ENCODE results near the gene KRTAP5-2. TPM values are rescaled to one million over a fixed set of nuclear protein-coding genes. Genes with fewer than 3 reads are reported as not detected.

The KRTAP5-2 gene
- total RNA-seq, 1 experiment from 2014 or later = not detected

DNA sequence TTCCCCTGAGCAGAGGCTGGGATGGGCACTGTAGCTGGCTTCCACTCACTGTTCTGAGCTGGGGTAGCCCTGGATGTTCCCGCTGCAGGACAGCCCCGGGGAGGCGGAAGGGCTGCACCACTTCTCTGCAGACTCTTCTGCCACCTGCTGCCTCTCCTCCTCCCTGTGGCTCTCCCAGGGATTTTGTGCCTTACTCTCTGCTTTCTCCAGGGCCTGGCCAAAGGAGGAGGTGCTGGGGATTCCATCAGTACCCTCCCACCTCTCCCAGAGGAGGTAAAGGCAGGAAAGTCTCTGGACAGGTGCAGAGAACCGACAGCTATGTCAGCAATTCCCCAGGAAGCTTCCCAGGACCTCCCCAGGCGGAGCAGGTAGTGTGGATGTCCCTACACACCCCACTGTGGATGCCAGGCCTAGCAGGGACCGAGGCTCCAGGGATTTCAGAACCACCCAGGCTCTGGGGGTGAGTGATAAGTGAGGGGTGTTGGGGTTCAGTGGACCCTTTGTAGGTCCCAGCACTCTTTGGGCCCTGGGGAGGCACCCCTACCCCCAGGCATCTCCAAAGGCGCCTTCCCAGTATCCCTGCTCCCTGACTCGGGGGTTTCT lies 37.3 kb downstream of the KRTAP5-2 start:
- TF ChIP-seq, protein P1, sequence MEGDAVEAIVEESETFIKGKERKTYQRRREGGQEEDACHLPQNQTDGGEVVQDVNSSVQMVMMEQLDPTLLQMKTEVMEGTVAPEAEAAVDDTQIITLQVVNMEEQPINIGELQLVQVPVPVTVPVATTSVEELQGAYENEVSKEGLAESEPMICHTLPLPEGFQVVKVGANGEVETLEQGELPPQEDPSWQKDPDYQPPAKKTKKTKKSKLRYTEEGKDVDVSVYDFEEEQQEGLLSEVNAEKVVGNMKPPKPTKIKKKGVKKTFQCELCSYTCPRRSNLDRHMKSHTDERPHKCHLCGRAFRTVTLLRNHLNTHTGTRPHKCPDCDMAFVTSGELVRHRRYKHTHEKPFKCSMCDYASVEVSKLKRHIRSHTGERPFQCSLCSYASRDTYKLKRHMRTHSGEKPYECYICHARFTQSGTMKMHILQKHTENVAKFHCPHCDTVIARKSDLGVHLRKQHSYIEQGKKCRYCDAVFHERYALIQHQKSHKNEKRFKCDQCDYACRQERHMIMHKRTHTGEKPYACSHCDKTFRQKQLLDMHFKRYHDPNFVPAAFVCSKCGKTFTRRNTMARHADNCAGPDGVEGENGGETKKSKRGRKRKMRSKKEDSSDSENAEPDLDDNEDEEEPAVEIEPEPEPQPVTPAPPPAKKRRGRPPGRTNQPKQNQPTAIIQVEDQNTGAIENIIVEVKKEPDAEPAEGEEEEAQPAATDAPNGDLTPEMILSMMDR (conservative IDR thresholded peaks at IDR 0.05) = no peak
- no peak for TF ChIP-seq EZH2 (IDR thresholded peaks at IDR 0.05; ENCODE audit: low read depth)
- no peak overlapping the region for H3K27ac ChIP-seq
- H2AFZ ChIP-seq = no peak overlapping the region
- H3K79me2 ChIP-seq (ENCODE audit: low read depth) = no peaks in the 10 kb centered on the region
- H3K27me3 ChIP-seq (ENCODE audit: insufficient read depth, low read depth) = no peaks in the 10 kb centered on the region
- no peak overlapping the region for H3K4me3 ChIP-seq
- H3K4me2 ChIP-seq = no peak overlapping the region
- ChIA-PET POLR2A (ENCODE audit: unreplicated experiment) (no interaction called here), CTCF (interaction anchor here (1.0 kb wide), 1 partner anchor 14 kb away, joined by 4 read pairs; no protein-coding TSS in a partner anchor)
- BruUV-seq (replicated peaks) = no TSS peak
- peaks cover 22% of the 10 kb centered on the region for H3K4me1 ChIP-seq (replicated peaks; ENCODE audit: insufficient read depth)
- no peak for DNase-seq
- no peaks in the 10 kb centered on the region for H4K20me1 ChIP-seq (ENCODE audit: insufficient read depth)
- intact Hi-C loops (cut with micrococcal nuclease; ENCODE audit: unreplicated experiment) = no loop called here
- no peaks in the 10 kb centered on the region for H3K9me2 ChIP-seq (ENCODE audit: insufficient read depth)
- H3K36me3 ChIP-seq (ENCODE audit: low read depth) = no peaks in the 10 kb centered on the region
- no peaks in the 10 kb centered on the region; the same call in 1 of the 2 replicates for H3F3A ChIP-seq (ENCODE audit: insufficient read depth, low read depth)
- H3K9me3 ChIP-seq (ENCODE audit: insufficient read depth, low read depth) = no peaks in the 10 kb centered on the region

DNA sequence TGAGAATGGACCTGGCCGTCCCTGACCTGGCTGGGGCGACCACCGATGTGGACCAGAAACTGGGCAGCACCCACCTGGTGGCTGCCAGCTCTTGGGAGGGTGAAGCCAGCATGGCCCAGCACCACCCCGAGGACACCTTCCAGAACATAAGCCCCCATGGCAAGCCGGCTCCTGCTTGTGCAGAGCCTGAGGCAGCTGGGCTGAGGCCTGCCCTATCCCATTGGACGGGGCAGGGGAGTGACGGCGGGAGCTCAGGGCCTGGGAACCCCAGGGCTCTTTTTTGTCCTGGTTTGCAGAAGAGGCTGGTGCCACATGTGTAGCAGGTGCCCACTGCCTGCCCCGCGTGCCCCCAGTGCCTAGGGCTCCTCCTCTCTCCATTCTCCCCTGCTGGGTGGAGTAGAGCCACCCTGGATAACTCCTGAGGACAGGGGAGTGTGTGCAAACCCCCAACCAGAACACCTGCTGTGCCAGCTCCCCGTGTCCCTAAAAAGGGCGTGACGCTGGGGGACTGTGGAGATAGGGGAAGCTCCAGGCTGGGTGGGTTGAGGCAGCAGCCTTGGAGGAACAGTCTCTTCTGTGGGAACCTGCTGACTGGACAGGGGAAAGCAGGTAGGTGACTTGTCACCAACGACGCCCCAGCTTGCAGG lies 38.0 kb downstream of the KRTAP5-2 start:
- H2AFZ ChIP-seq = no peak overlapping the region
- H3F3A ChIP-seq (ENCODE audit: insufficient read depth, low read depth) = no peaks in the 10 kb centered on the region; the same call in 1 of the 2 replicates
- ChIA-PET POLR2A (ENCODE audit: unreplicated experiment) (interaction anchor here (0.5 kb wide), 1 partner anchor 212 kb away, joined by 47 read pairs; no protein-coding TSS in a partner anchor), CTCF (interaction anchor here (0.5 to 1.0 kb wide), 2 partner anchors 15 to 273 kb away, joined by 3 to 4 read pairs; no protein-coding TSS in a partner anchor)
- H3K9me3 ChIP-seq (ENCODE audit: insufficient read depth, low read depth) = no peaks in the 10 kb centered on the region
- no peaks in the 10 kb centered on the region for H3K79me2 ChIP-seq (ENCODE audit: low read depth)
- DNase-seq = no peak
- no peak for TF ChIP-seq EZH2 (IDR thresholded peaks at IDR 0.05; ENCODE audit: low read depth)
- TF ChIP-seq, protein P1 (conservative IDR thresholded peaks at IDR 0.05) = no peak
- no peaks in the 10 kb centered on the region for H4K20me1 ChIP-seq (ENCODE audit: insufficient read depth)
- no peaks in the 10 kb centered on the region for H3K27me3 ChIP-seq (ENCODE audit: insufficient read depth, low read depth)
- no peak overlapping the region for H3K27ac ChIP-seq
- no peak overlapping the region for H3K4me2 ChIP-seq
- H3K4me3 ChIP-seq = no peak overlapping the region
- no peaks in the 10 kb centered on the region for H3K9me2 ChIP-seq (ENCODE audit: insufficient read depth)
- H3K36me3 ChIP-seq (ENCODE audit: low read depth) = no peaks in the 10 kb centered on the region
- H3K4me1 ChIP-seq (replicated peaks; ENCODE audit: insufficient read depth) = peaks cover 22% of the 10 kb centered on the region
- intact Hi-C loops (cut with micrococcal nuclease; ENCODE audit: unreplicated experiment) = no loop called here
- BruUV-seq (replicated peaks) = TSS peak; percentile 43

DNA sequence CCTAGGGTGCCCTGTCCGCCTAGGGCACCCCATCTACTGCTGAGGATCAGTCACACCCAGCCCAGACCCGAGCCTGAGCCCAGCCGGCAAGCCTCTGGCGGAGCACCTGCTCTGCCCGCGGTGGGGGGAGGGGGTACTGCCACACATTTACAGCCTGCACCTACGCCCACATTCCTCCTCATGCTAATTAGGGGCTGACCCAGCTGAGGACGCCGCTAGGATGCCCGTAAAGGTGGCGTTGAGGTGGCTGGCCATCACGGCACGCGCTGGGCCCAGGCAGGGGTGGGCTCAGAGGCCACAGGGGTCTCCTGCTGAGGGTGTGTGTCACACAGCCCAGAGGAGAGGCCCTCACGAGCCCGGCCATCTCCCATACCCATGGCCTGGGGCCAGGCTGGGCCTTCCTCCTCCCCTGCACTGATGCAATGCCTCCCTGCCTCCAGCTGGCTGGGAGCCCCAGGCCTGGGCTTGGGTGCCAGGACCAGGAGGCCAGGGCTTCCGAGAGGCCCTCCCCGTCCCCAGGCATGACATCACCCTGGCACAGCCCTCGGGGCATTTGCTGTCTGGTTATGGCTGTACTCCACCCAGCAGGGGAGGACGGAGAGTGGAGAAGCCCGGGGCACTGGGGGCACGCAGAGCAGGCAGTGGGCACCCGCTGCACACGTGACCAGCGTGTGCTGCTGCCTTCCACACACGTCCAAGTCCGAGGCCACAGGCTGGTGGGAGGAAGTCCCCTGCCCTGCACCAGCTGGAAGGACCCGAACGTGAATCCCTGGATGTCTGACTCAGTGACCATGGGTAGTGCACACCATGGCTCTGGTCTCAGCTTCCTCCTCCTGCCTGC lies 38.8 kb downstream of the KRTAP5-2 start:
- Histone ChIP-seq H2AFZ (no peak overlapping the region; the same call in 1 of the 2 replicates), H3K36me3 (ENCODE audit: low read depth) (no peaks in the 10 kb centered on the region), H3K79me2 (ENCODE audit: low read depth) (no peaks in the 10 kb centered on the region), H3F3A (ENCODE audit: insufficient read depth, low read depth) (no peaks in the 10 kb centered on the region; the same call in 1 of the 2 replicates), H3K27me3 (ENCODE audit: insufficient read depth, low read depth) (no peaks in the 10 kb centered on the region), H3K9me2 (ENCODE audit: insufficient read depth) (no peaks in the 10 kb centered on the region), H4K20me1 (ENCODE audit: insufficient read depth) (no peaks in the 10 kb centered on the region), H3K4me3 (peak overlapping the region; percentile 50; the same call in 1 of the 2 replicates), H3K9me3 (ENCODE audit: insufficient read depth, low read depth) (no peaks in the 10 kb centered on the region), H3K4me1 (replicated peaks; ENCODE audit: insufficient read depth) (peaks cover 29% of the 10 kb centered on the region), H3K27ac (0 out of 2 replicates have a peak overlapping the region, but pooled peaks have one; percentile 14), H3K4me2 (peak overlapping the region; percentile 73)
- POLR2A ChIA-PET (ENCODE audit: unreplicated experiment) = interaction anchor here (0.5 to 0.6 kb wide), 4 partner anchors 13 to 763 kb away, joined by 3 to 47 read pairs (median 6); partner anchors contain the start of gene PNPLA2
- TF ChIP-seq, protein P1 (conservative IDR thresholded peaks at IDR 0.05) = no peak
- no peak for TF ChIP-seq EZH2 (IDR thresholded peaks at IDR 0.05; ENCODE audit: low read depth)
- CTCF ChIA-PET = interaction anchor here (0.5 kb wide), 1 partner anchor 273 kb away, joined by 3 read pairs; no protein-coding TSS in a partner anchor
- BruUV-seq (replicated peaks) = no TSS peak
- intact Hi-C loops (cut with micrococcal nuclease; ENCODE audit: unreplicated experiment) = no loop called here
- peak; percentile 79 to 92 for DNase-seq

Measured in PC-9 (cell line).